ENCODE measurements around the gene SPEM2. TPM values are rescaled to one million over a fixed set of nuclear protein-coding genes. Genes with fewer than 3 reads are reported as not detected.

The SPEM2 gene
- not detected for total RNA-seq

- no peak for DNase-seq
Measured at GRCh38 chr17:7425316-7425715, at the start of gene SPEM2. Gene SPEM2 (plus strand): TSS chr17:7425616. CDS start chr17:7425689, 73 bp downstream.

- DNase-seq, result no peak
Measured at GRCh38 chr17:7379134-7379533, 46.3 kb upstream of the SPEM2 start.

GRCh38 chr17:7380321-7380720, 45.1 kb upstream of the SPEM2 start:
- no peak for DNase-seq

- DNase-seq, result no peak
Measured at GRCh38 chr17:7380855-7381683, 44.3 kb upstream of the SPEM2 start, which contains the start of gene TNK1. Gene TNK1 (plus strand): TSS chr17:7381089. CDS start chr17:7382927, 1,838 bp downstream.

- DNase-seq, result no peak
Measured at GRCh38 chr17:7382901-7383300, 42.5 kb upstream of the SPEM2 start.

- no peak for DNase-seq
Measured at GRCh38 chr17:7383371-7383741, 42.1 kb upstream of the SPEM2 start.

- DNase-seq, result no peak
Measured at GRCh38 chr17:7383742-7384488, 41.5 kb upstream of the SPEM2 start.

- no peak for DNase-seq
Measured at GRCh38 chr17:7384489-7385081, 40.8 kb upstream of the SPEM2 start.

- no peak for DNase-seq
Measured at GRCh38 chr17:7388856-7389255, 36.6 kb upstream of the SPEM2 start.

- DNase-seq, result no peak
Measured at GRCh38 chr17:7389924-7390910, 35.2 kb upstream of the SPEM2 start.

GRCh38 chr17:7391307-7391706, 34.1 kb upstream of the SPEM2 start:
- DNase-seq, result no peak

GRCh38 chr17:7392696-7393612, 32.5 kb upstream of the SPEM2 start:
- no peak for DNase-seq

GRCh38 chr17:7393613-7394451, 31.6 kb upstream of the SPEM2 start:
- DNase-seq, result no peak

- DNase-seq, result peak; percentile 54
Measured at GRCh38 chr17:7394452-7395191, 30.8 kb upstream of the SPEM2 start, which contains the start of gene PLSCR3. Gene PLSCR3 (minus strand): TSS chr17:7394525. CDS start chr17:7394110, 415 bp downstream.

GRCh38 chr17:7396147-7396546, 29.3 kb upstream of the SPEM2 start:
- DNase-seq, result no peak

GRCh38 chr17:7398612-7399011, 26.8 kb upstream of the SPEM2 start:
- DNase-seq, result no peak

GRCh38 chr17:7403043-7403726, 22.2 kb upstream of the SPEM2 start:
- DNase-seq, result peak; percentile 59

- DNase-seq, result no peak
Measured at GRCh38 chr17:7403727-7403976, 21.8 kb upstream of the SPEM2 start.

All from skin of body (tissue), 2 donors.